A172 (cell line): ENCODE measurements around the gene OR2G2. TPM values are rescaled to one million over a fixed set of nuclear protein-coding genes. Genes with fewer than 3 reads are reported as not detected.

Experiments used
- DNase-seq: peaks from one replicate; pipeline ENCODE4 v3.0.0-alpha.2; 2015; ENCODE audit warnings: low spot score
- total RNA-seq: library from RNA; depleted of rRNA; stranded (reverse); fragments of >200 nt; shearing (Covaris generic); gene quantifications from 2 replicates; pipeline ENCODE4 v1.2.3, GENCODE V29; 2014; rRNA removed

The OR2G2 gene, protein sequence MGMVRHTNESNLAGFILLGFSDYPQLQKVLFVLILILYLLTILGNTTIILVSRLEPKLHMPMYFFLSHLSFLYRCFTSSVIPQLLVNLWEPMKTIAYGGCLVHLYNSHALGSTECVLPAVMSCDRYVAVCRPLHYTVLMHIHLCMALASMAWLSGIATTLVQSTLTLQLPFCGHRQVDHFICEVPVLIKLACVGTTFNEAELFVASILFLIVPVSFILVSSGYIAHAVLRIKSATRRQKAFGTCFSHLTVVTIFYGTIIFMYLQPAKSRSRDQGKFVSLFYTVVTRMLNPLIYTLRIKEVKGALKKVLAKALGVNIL
- total RNA-seq = not detected in 2 replicates

DNA sequence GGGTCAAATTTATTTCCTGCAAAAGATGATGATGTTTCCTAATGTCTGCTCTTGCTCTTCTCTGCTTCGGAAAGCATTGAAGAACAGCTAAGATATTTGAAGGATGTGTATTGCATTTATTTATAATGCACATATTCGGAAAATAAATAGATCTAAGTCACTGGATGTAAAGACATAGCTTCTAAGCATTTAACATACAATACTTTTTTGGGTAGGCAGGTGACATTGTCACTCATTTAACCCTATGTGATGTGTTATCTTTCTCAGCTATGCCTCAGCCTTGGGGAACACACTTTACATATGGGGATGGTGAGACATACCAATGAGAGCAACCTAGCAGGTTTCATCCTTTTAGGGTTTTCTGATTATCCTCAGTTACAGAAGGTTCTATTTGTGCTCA is at the start of gene OR2G2:
OR2G2 (plus strand) TSS at position 301 of the 400 bp plus-strand sequence; CDS start at position 301, 0 bp downstream.
- no peak for DNase-seq

DNA sequence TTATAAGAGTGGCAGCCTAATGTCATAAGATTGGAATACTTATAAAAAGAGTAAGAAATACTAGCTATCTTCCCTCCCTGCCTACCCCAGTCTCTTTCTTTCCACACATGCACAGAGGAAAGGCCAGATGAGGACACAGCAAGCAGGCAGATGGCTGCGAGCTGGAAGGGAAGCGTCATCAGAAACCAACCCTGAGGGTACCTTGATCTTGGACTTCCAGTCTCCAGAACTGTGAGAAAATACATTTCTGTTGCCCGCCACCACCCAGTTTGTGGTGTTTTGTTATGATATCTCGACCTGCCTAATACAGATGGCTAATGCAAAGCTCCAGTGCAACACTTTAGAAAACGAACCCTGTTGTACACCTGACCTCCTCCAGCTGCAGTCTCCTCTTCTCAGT is 49.6 kb upstream of the OR2G2 start:
- no peak for DNase-seq

GRCh38 chr1:247539215-247539614 is 48.9 kb upstream of the OR2G2 start:
- no peak for DNase-seq

DNA sequence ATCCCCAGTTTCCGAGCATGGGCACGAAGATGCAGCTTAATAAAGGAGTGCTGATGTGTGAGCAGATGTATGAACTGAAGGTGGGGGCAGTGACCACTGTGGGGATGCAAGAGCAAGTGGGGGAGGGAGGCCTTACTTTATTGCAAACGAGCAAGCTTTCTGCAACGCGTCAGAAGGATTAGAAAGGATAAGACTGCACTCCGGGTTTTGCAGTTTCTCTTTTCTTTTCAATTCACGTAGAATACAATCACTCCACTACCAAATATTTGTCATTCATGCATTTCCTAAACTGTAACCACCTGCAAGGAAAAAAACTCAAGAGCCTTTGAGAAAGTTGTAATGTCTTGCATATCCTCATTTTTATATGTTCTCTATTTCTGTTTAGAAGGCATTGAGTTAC is 47.6 kb upstream of the OR2G2 start:
- DNase-seq = no peak

DNA sequence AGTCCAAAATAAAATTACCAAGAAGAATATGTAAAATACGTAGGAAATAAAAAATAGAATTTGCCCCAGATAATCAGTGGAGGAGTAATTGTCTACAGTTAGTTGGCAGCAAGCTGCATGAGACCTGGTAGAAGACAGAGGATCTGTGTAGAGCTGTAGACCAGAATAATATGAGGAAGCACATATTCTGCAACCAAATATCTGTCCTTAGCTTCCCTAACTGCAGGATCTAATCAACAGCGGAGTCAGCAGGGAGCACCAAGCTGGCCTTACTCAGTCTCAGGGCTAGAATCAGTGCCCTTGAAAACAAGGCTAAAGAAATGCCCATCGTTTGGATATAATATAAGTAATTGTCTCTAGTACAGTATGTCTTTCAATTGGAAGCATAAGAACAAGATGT is 45.3 kb upstream of the OR2G2 start:
- DNase-seq = no peak

GRCh38 chr1:247548092-247548491 is 40.1 kb upstream of the OR2G2 start:
- no peak for DNase-seq

GRCh38 chr1:247548769-247549182 is 39.4 kb upstream of the OR2G2 start, which contains the start of gene GCSAML:
Gene GCSAML, plus strand, starts transcription at chr1:247549134. Its CDS starts 58 bp downstream, at chr1:247549192.
- DNase-seq = no peak

GRCh38 chr1:247551721-247552120 is 36.4 kb upstream of the OR2G2 start:
- peak; percentile 21 for DNase-seq

GRCh38 chr1:247552231-247552630 is 35.9 kb upstream of the OR2G2 start:
- no peak for DNase-seq

GRCh38 chr1:247557926-247558674 is 30.1 kb upstream of the OR2G2 start:
- DNase-seq = no peak

DNA sequence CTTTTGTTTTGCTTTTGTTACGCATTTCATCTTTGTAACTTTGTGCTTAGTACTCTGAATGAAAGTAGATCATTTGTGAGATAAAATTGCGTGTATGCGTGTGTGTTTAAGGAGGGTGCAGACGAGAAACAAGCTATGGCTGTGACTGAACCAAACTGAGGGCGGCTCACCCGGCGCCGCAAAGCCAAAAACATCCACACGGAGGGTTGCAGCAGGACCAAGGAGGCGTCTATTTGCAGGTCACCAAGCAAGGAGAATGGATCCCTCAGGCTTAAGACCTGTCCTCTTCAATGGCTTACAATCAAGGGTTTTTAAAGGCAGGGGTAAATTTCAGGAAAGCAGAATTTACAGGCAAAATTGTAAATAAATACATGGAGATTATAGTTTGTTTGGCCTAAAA is 26.4 kb upstream of the OR2G2 start:
- no peak for DNase-seq

DNA sequence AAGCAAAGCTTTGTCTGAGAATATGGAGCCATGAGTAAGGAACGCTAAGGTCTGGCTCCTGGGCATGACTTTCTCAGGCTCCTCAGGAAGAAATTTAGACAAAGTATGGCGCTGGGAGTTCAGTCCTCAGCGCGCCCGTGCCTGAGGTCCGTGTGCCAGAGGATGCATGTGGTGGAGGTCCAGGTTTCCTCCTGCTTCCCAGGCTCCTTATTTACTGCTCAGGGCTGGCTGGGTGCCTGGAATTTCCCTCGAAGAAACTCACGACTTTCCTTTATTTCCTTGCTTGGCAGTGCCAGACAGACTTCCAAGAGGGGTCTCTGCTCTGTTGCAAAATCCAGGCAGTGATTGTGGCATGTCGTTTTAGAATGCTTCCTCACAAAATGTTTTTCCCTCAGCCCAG is 26.0 kb upstream of the OR2G2 start:
- DNase-seq = no peak

- DNase-seq = no peak
Observed at GRCh38 chr1:247574236-247574635, 13.9 kb upstream of the OR2G2 start.

DNA sequence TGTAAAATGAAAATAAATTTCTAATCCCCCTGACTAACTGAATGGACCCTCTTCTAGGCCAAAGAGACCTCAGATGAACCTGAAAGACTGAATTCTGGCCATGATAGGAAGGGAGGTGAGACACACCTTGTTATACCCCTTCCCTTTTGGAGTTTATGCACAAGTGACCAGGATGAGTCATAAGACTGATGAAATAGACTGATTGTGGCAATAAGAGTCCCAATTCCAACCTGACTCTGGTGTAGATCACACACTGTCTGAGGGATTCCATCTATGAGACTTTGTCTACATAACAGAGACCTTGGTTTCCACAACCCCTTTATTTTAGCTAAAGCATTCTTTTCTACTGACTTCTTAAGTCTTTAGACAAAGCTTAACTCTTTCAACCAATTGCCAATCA is 13.5 kb upstream of the OR2G2 start:
- no peak for DNase-seq

GRCh38 chr1:247576514-247576913 is 11.6 kb upstream of the OR2G2 start:
- DNase-seq = peak; percentile 16

DNA sequence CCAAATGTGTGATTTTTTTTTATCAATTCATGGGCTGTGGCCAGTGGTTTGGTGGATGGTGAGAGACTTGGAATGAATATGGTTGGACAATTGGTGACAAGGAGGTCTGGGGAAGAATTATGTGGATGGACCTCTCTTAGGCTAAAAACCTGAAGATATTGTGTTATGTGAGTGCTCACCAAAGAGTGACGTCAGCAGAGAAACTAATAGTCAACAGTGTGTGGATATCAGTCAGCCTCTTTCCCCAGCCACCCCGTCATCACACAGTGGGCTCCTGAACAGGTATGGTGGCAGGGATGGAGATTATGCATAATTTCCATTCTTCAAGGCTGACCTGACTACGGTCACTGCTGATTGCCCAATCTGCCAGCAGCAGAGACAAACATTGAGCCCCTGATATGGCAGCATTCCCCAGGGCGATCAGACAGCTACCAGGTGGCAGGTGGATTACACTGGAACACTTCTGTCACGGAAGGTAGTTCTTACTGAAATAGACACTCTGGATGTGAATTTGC is 9.2 kb upstream of the OR2G2 start:
- no peak for DNase-seq

GRCh38 chr1:247605286-247605685 is 17.1 kb downstream of the OR2G2 start, which contains the start of gene OR2G3:
Gene OR2G3, plus strand, starts transcription at chr1:247605586. Its CDS starts 0 bp downstream, at chr1:247605586.
- no peak for DNase-seq

- no peak for DNase-seq
Observed at GRCh38 chr1:247613405-247613804, 25.2 kb downstream of the OR2G2 start.

DNA sequence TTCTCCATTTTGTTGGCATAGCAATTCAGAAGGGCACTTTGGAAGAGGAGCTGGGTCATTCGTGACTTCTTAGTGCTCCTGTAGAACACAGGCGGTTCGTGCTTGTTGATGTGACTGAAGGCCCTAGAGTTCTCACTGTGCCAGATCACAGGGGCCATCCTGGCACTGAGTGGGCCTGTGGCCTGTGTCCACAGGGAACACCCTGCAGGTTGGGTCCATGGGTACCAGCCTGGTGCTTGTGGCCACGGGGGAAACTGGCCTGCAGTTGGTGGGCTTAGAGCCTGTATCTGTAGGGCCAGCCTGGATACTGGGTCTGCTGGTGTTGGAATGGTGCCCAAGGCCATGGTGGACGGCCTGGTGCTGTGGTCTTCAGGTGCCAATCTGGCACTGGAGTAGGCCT is 26.5 kb downstream of the OR2G2 start:
- no peak for DNase-seq

GRCh38 chr1:247627951-247628350 is 39.8 kb downstream of the OR2G2 start:
- no peak for DNase-seq

DNA sequence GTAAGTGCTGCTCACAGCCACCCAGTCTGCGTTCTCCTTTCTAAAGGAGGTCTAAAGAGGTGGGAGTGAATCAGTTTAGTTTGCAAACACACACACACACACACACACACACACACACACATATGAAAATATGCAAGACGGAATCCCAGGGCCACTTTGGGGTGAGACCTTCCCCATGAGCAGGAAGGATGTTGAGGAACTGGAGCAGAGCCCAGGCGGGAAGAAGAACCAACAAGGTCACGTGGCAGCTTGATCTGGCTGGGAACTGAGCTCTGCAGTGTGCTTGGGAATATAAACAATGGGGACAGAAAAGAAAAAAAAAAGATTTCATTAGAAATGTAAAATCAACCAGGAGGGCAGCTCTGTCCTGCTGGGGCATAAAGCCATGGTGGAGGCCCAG is 49.9 kb downstream of the OR2G2 start:
- no peak for DNase-seq

- DNase-seq = no peak
Observed at GRCh38 chr1:247638781-247639180, 50.6 kb downstream of the OR2G2 start.
